ENCODE results near the gene IRS1.

The IRS1 gene

DNA sequence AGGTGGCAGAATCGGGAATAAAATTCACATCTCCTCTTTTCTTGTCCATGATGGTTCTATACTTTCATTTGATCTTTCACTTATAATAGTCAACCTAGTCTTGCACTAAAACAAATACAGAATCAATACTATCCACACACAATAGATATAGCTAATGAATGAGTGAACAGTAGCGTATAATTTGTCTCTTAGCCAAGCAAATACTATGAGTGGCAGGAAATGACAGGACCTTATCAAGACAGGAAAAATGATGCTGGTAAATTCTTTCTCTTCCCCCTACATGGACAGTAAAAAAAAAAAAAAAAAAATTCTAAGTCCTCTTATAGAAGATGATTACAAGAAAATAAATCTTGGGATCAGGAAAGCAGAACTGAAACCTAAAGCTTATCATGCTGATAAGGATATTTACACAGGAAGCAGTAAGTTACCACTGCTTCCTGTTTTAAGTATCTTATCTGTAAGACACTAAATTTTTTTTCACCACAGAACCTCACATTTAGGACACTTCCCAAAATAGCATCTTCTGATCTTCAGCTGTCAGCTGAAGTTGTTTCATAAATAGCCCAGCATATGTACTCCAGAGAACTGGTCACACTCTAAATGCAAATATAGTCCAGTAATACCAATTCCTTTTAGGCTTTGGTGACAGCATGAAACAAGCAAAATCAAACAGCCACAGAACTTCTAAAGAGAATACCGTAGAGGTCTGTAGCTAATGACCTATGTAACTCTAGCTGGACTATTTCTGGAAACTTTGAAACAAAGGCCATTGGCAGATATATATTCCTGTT is 27.0 kb downstream of the IRS1 start:
- Histone ChIP-seq H3K36me3 (ENCODE audit: insufficient read depth) (no peaks in the 10 kb centered on the region), H3K4me3 (IDR thresholded peaks at IDR 0.05; ENCODE audit: insufficient read depth, low read depth, low read length) (peak overlapping the region; percentile 23), H3K4me2 (peak overlapping the region; percentile 89), H4K20me1 (ENCODE audit: insufficient read depth) (no peaks in the 10 kb centered on the region), H3K27me3 (ENCODE audit: insufficient read depth, low read depth) (no peaks in the 10 kb centered on the region), H3K4me1 (ENCODE audit: low read depth, poor library complexity, severe bottlenecking) (peaks cover 49% of the 10 kb centered on the region), H2AFZ (ENCODE audit: low read depth) (no peak overlapping the region), H3K27ac (peak overlapping the region; percentile 65), H3K79me2 (ENCODE audit: insufficient read depth, low read depth) (peaks cover 15% of the 10 kb centered on the region; the same call in 1 of the 2 replicates), H3K9ac (peak overlapping the region; percentile 4; the same call in 1 of the 2 replicates)
- TF ChIP-seq, protein P1, sequence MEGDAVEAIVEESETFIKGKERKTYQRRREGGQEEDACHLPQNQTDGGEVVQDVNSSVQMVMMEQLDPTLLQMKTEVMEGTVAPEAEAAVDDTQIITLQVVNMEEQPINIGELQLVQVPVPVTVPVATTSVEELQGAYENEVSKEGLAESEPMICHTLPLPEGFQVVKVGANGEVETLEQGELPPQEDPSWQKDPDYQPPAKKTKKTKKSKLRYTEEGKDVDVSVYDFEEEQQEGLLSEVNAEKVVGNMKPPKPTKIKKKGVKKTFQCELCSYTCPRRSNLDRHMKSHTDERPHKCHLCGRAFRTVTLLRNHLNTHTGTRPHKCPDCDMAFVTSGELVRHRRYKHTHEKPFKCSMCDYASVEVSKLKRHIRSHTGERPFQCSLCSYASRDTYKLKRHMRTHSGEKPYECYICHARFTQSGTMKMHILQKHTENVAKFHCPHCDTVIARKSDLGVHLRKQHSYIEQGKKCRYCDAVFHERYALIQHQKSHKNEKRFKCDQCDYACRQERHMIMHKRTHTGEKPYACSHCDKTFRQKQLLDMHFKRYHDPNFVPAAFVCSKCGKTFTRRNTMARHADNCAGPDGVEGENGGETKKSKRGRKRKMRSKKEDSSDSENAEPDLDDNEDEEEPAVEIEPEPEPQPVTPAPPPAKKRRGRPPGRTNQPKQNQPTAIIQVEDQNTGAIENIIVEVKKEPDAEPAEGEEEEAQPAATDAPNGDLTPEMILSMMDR (conservative IDR thresholded peaks at IDR 0.05; ENCODE audit: low read depth, low read length), result no peak

DNA sequence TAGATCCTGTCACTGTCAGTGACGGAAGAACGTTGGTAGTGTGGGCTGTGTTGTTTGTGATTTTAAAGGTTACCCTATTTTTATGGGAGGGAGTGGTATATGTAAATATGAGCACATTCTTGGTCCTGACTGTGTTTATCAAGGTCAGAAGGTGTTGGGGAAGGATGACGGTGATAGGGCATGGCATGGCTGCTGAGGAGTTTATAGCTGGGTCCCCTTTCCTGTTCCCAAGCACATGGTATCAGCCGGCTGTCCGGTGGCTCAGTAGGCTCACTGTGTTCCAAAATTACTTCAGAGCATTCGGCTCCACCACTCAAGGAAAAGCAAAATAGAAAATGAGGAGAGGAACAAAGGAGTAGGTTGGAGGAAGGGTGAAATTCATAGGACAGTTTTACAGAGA is 28.6 kb downstream of the IRS1 start:
- no peak overlapping the region for H3K4me3 ChIP-seq (IDR thresholded peaks at IDR 0.05; ENCODE audit: insufficient read depth, low read depth, low read length)
- no peaks in the 10 kb centered on the region for H3K36me3 ChIP-seq (ENCODE audit: insufficient read depth)
- H3K4me1 ChIP-seq (ENCODE audit: low read depth, poor library complexity, severe bottlenecking), result peaks cover 62% of the 10 kb centered on the region
- no peak overlapping the region for H3K9ac ChIP-seq
- no peaks in the 10 kb centered on the region for H3K27me3 ChIP-seq (ENCODE audit: insufficient read depth, low read depth)
- H3K27ac ChIP-seq, result no peak overlapping the region
- H3K79me2 ChIP-seq (ENCODE audit: insufficient read depth, low read depth), result peaks cover 15% of the 10 kb centered on the region; the same call in 1 of the 2 replicates
- no peak overlapping the region for H2AFZ ChIP-seq (ENCODE audit: low read depth)
- H4K20me1 ChIP-seq (ENCODE audit: insufficient read depth), result no peaks in the 10 kb centered on the region
- H3K4me2 ChIP-seq, result no peak overlapping the region
- TF ChIP-seq, protein P1 (conservative IDR thresholded peaks at IDR 0.05; ENCODE audit: low read depth, low read length), result no peak

DNA sequence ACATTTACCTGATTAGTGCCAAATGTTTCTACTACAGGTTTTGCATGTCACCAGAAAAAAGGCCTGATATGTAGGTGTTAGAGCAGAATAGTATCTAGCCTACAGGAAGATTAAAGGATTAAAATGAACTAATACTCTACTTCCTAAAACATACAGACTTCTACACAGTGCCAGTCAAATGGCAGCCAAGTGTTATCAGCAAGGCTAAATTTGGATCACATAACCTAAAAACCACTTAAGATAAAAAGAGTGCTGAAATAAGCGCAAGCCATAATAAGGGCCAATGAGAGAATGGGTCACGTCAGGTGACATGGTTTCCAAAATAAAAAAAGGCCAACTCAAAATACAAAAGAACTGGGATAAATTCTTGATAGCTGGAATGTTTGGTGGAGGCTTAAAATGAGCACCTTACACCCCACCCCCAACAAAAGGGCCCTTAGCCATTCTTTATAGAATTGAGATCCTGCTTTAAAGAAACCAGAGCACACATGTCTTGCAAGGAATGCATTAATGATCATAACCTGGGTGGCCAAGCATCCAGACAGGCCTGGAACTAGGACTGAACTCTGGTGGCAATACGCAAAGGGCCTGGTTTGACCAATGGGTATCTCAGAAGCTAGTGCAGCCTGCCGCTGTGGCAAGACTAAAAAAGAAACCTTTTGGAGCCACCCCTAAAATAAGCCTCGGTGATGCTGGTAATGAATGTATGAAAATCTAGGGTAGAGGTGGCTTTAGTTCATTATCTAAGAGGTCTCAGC is 32.4 kb downstream of the IRS1 start:
- Histone ChIP-seq H2AFZ (ENCODE audit: low read depth) (no peak overlapping the region), H3K27me3 (ENCODE audit: insufficient read depth, low read depth) (no peaks in the 10 kb centered on the region), H3K4me1 (ENCODE audit: low read depth, poor library complexity, severe bottlenecking) (peaks cover 32% of the 10 kb centered on the region), H3K4me2 (peak overlapping the region; percentile 9; the same call in 1 of the 2 replicates), H3K36me3 (ENCODE audit: insufficient read depth) (no peaks in the 10 kb centered on the region), H3K9ac (no peak overlapping the region), H4K20me1 (ENCODE audit: insufficient read depth) (no peaks in the 10 kb centered on the region), H3K27ac (no peak overlapping the region), H3K4me3 (IDR thresholded peaks at IDR 0.05; ENCODE audit: insufficient read depth, low read depth, low read length) (no peak overlapping the region), H3K79me2 (ENCODE audit: insufficient read depth, low read depth) (no peaks in the 10 kb centered on the region)
- TF ChIP-seq, protein P1 (conservative IDR thresholded peaks at IDR 0.05; ENCODE audit: low read depth, low read length), result no peak

DNA sequence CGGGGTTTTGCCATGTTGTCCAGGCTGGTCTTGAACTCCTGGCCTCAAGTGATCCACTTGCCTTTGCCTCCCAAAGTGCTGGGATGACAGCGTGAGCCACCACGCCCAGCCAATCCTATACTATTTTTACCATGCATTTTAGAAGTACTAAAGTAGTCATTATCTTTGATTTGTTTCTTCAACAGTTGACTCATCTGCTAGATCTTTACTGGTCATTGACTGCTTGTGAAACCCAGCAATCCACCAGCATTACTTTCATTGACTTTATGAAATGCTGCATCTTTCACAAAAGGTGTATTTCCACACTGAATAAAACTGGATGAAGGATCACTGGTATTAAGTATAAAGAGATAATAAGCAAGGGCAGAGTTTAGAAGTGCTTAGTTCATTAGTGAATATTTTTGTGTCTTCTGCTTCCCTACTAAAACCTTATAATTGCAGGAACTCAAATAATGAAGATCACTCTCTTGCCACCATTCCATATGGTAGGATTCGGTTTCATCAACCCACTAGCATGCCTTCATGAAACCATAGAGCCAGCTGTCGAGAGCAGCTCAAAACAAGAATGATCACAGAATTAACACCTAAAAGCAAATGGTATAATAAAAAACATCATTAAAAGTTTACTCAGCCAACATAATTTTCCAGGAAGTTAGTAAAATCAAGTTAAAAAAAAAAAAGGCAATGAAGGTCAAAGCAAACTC is 33.1 kb downstream of the IRS1 start:
- no peak overlapping the region for H2AFZ ChIP-seq (ENCODE audit: low read depth)
- H3K27ac ChIP-seq, result no peak overlapping the region
- no peaks in the 10 kb centered on the region for H3K36me3 ChIP-seq (ENCODE audit: insufficient read depth)
- peaks cover 24% of the 10 kb centered on the region for H3K4me1 ChIP-seq (ENCODE audit: low read depth, poor library complexity, severe bottlenecking)
- no peaks in the 10 kb centered on the region for H4K20me1 ChIP-seq (ENCODE audit: insufficient read depth)
- no peaks in the 10 kb centered on the region for H3K27me3 ChIP-seq (ENCODE audit: insufficient read depth, low read depth)
- no peaks in the 10 kb centered on the region for H3K79me2 ChIP-seq (ENCODE audit: insufficient read depth, low read depth)
- no peak overlapping the region for H3K9ac ChIP-seq
- H3K4me2 ChIP-seq, result peak overlapping the region; percentile 9; the same call in 1 of the 2 replicates
- H3K4me3 ChIP-seq (IDR thresholded peaks at IDR 0.05; ENCODE audit: insufficient read depth, low read depth, low read length), result no peak overlapping the region
- TF ChIP-seq, protein P1 (conservative IDR thresholded peaks at IDR 0.05; ENCODE audit: low read depth, low read length), result no peak

Measured in KMS-11 (cell line).